Naive thymus-derived CD8-positive, alpha-beta T cell (primary cell): ENCODE measurements around the gene ATOX1. TPM values are rescaled to one million over a fixed set of nuclear protein-coding genes. Genes with fewer than 3 reads are reported as not detected.
A peak's percentile ranks its signal among the peaks of the same experiment; 100 is the strongest.
"Not testable (repeated sequence)": the region's sequence is repeated elsewhere in the genome, so short reads cannot be mapped to it uniquely, and the experiment has no call there.

Experiments
- ATAC-seq, 2 donors: fragments of 150-1000 bp; cut with Tn5 transposase in 1 of 2; sonication (Bioruptor Pico), chemical (Tn5 transposase) in 1 of 2; 1 replicate in 1 of 2; 2 replicates in 1 of 2; pipeline ENCODE4 v1.10.0; 2021; ENCODE audit warnings: mild to moderate bottlenecking in 2 of 2, moderate library complexity in 2 of 2
- POLR2A ChIA-PET: fragments of 350-600 bp; sonication (Branson Sonifier 250); formaldehyde crosslinking; loops from one replicate; lab custom pipeline; 2021; ENCODE audit warnings: antibody characterized with exemption; lab: Charles Lee
- DNase-seq, 10 donors: peaks; one replicate each; pipeline versions ENCODE4 v3.0.0 to v3.0.0-alpha.2; 2020 to 2022
- H3K27ac Mint-ChIP-seq, 10 donors: one replicate each; pipeline ENCODE4 v1.8.0; 2020 to 2022; ENCODE audit warnings: mild to moderate bottlenecking in 10 of 10, mixed read lengths in 10 of 10, moderate library complexity in 4 of 10, inconsistent platforms in 1 of 10
- H3K27me3 Mint-ChIP-seq, 5 donors: one replicate each; pipeline ENCODE4 v1.8.0; 2021 to 2022; ENCODE audit warnings: mixed read lengths in 5 of 5
- H3K36me3 Mint-ChIP-seq, 3 donors: one replicate each; pipeline ENCODE4 v1.8.0; 2020 to 2022; ENCODE audit warnings: mixed read lengths in 3 of 3, mild to moderate bottlenecking in 2 of 3, inconsistent platforms in 1 of 3
- H3K4me1 Mint-ChIP-seq, 4 donors: one replicate each; pipeline ENCODE4 v1.8.0; 2021 to 2022; ENCODE audit warnings: mixed read lengths in 4 of 4
- H3K4me3 Mint-ChIP-seq, 10 donors: one replicate each; pipeline ENCODE4 v1.8.0; 2020 to 2022; ENCODE audit warnings: mild to moderate bottlenecking in 10 of 10, mixed read lengths in 10 of 10, moderate library complexity in 6 of 10, inconsistent platforms in 1 of 10
- H3K9me3 Mint-ChIP-seq, 9 donors: one replicate each; pipeline ENCODE4 v1.8.0; 2020 to 2022; ENCODE audit warnings: mixed read lengths in 9 of 9, mild to moderate bottlenecking in 3 of 9, inconsistent platforms in 1 of 9, moderate library complexity in 1 of 9
- polyA plus RNA-seq, 3 donors: library from polyadenylated mRNA; unstranded; fragments of 300-500 nt; fragmentation: Illumina TruSeq; gene quantifications; one replicate each; pipeline ENCODE4 v1.2.3, GENCODE V29; 2021
- total RNA-seq, 8 experiments: library from RNA in 2 of 8; stranded (reverse) in 2 of 8; gene quantifications; one replicate each; pipeline ENCODE4 v1.2.3 and lab custom pipeline; 2021 to 2026

The ATOX1 gene
- total and polyA plus RNA-seq, 5 experiments from 2014 or later = 26.8 to 58.7 (median 50.9) TPM

GRCh38 chr5:151706906-151707305 lies 51.5 kb downstream of the ATOX1 start:
- Mint-ChIP-seq H3K9me3 (peaks cover 0 to 8% (median 0%) of the 10 kb centered on the region in 9 donors), H3K4me3 (no peak overlapping the region), H3K36me3 (no peaks in the 10 kb centered on the region), H3K4me1 (peaks cover 0 to 3% (median 0%) of the 10 kb centered on the region in 4 donors), H3K27ac (no peak overlapping the region), H3K27me3 (peaks cover 0 to 3% (median under 1%) of the 10 kb centered on the region in 5 donors)
- DNase-seq (no peak), ATAC-seq (no peak)
- POLR2A ChIA-PET = interaction anchor here (0.5 kb wide), 1 partner anchor 319 kb away, joined by 4 read pairs; no protein-coding TSS in a partner anchor

- H3K4me1 Mint-ChIP-seq = no peaks in the 10 kb centered on the region
- POLR2A ChIA-PET = no interaction called here
- H3K4me3 Mint-ChIP-seq = no peak overlapping the region
- H3K27me3 Mint-ChIP-seq = no peaks in the 10 kb centered on the region
- no peaks in the 10 kb centered on the region for H3K36me3 Mint-ChIP-seq
- peaks cover 0 to under 1% (median 0%) of the 10 kb centered on the region in 9 donors for H3K9me3 Mint-ChIP-seq
- ATAC-seq (no peak), DNase-seq (no peak)
- H3K27ac Mint-ChIP-seq = no peak overlapping the region
Observed at GRCh38 chr5:151703780-151704179, 54.7 kb downstream of the ATOX1 start.

- Mint-ChIP-seq H3K4me1 (no peaks in the 10 kb centered on the region), H3K9me3 (no peaks in the 10 kb centered on the region), H3K27ac (no peak overlapping the region), H3K36me3 (no peaks in the 10 kb centered on the region), H3K4me3 (no peak overlapping the region), H3K27me3 (no peaks in the 10 kb centered on the region)
- ATAC-seq (no peak), DNase-seq (no peak)
- POLR2A ChIA-PET = no interaction called here
Observed at GRCh38 chr5:151703227-151703626, 55.2 kb downstream of the ATOX1 start.

- no peaks in the 10 kb centered on the region for H3K9me3 Mint-ChIP-seq
- H3K4me3 Mint-ChIP-seq = no peak overlapping the region
Observed at GRCh38 chr5:151700820-151701219, 57.6 kb downstream of the ATOX1 start.

GRCh38 chr5:151700296-151700695 lies 58.1 kb downstream of the ATOX1 start:
- POLR2A ChIA-PET = no interaction called here
- Mint-ChIP-seq H3K4me1 (no peaks in the 10 kb centered on the region), H3K9me3 (no peaks in the 10 kb centered on the region), H3K4me3 (no peak overlapping the region), H3K27me3 (peaks cover 0 to 6% (median 0%) of the 10 kb centered on the region in 5 donors), H3K27ac (no peak overlapping the region), H3K36me3 (no peaks in the 10 kb centered on the region)
- ATAC-seq (no peak), DNase-seq (no peak)

More at GRCh38 chr5:151700820-151701219, 57.6 kb downstream of the ATOX1 start:
- Mint-ChIP-seq H3K27ac (no peak overlapping the region), H3K4me1 (no peaks in the 10 kb centered on the region), H3K36me3 (no peaks in the 10 kb centered on the region), H3K27me3 (peaks cover 0 to 6% (median 0%) of the 10 kb centered on the region in 5 donors)
- POLR2A ChIA-PET = no interaction called here
- DNase-seq (no peak), ATAC-seq (no peak)

GRCh38 chr5:151699071-151699901 lies 59.1 kb downstream of the ATOX1 start:
- Mint-ChIP-seq H3K36me3 (no peaks in the 10 kb centered on the region), H3K9me3 (no peaks in the 10 kb centered on the region), H3K27me3 (peaks cover 0 to 6% (median 0%) of the 10 kb centered on the region in 5 donors), H3K4me1 (no peaks in the 10 kb centered on the region), H3K4me3 (no peak overlapping the region), H3K27ac (peak overlapping the region in 2 of 10 donors; percentile 10 to 21)
- DNase-seq (no peak), ATAC-seq (no peak)
- POLR2A ChIA-PET = no interaction called here

- H3K27ac Mint-ChIP-seq, H3K9me3 Mint-ChIP-seq, ATAC-seq, H3K36me3 Mint-ChIP-seq, H3K4me1 Mint-ChIP-seq, H3K27me3 Mint-ChIP-seq, POLR2A ChIA-PET, H3K4me3 Mint-ChIP-seq, DNase-seq: not testable (repeated sequence)
Observed at GRCh38 chr5:151698081-151698480, 60.4 kb downstream of the ATOX1 start.

GRCh38 chr5:151697452-151697851 lies 61.0 kb downstream of the ATOX1 start:
- DNase-seq (no peak), ATAC-seq (no peak)
- POLR2A ChIA-PET = no interaction called here
- Mint-ChIP-seq H3K27me3 (peaks cover 0 to 6% (median 0%) of the 10 kb centered on the region in 5 donors), H3K4me1 (no peaks in the 10 kb centered on the region), H3K27ac (no peak overlapping the region), H3K36me3 (no peaks in the 10 kb centered on the region), H3K9me3 (no peaks in the 10 kb centered on the region), H3K4me3 (no peak overlapping the region)

GRCh38 chr5:151696470-151697061 lies 61.9 kb downstream of the ATOX1 start:
- no peaks in the 10 kb centered on the region for H3K9me3 Mint-ChIP-seq
- H3K27me3 Mint-ChIP-seq = peaks cover 0 to 8% (median 0%) of the 10 kb centered on the region in 5 donors
- DNase-seq (no peak), ATAC-seq (no peak)
- H3K27ac Mint-ChIP-seq = no peak overlapping the region
- H3K4me1 Mint-ChIP-seq = no peaks in the 10 kb centered on the region
- POLR2A ChIA-PET = no interaction called here
- H3K4me3 Mint-ChIP-seq = no peak overlapping the region
- no peaks in the 10 kb centered on the region for H3K36me3 Mint-ChIP-seq

GRCh38 chr5:151695464-151695863 lies 63.0 kb downstream of the ATOX1 start:
- no peak for DNase-seq
- peaks cover 0 to 8% (median 0%) of the 10 kb centered on the region in 5 donors for H3K27me3 Mint-ChIP-seq
- no peaks in the 10 kb centered on the region for H3K4me1 Mint-ChIP-seq
- no peak overlapping the region for H3K4me3 Mint-ChIP-seq
- POLR2A ChIA-PET = no interaction called here
- no peaks in the 10 kb centered on the region for H3K36me3 Mint-ChIP-seq
- H3K27ac Mint-ChIP-seq = no peak overlapping the region
- no peak for ATAC-seq
- H3K9me3 Mint-ChIP-seq = no peaks in the 10 kb centered on the region

GRCh38 chr5:151694035-151694485 lies 64.4 kb downstream of the ATOX1 start:
- Mint-ChIP-seq H3K27me3 (peaks cover under 1 to 10% (median 4%) of the 10 kb centered on the region in 5 donors), H3K36me3 (no peaks in the 10 kb centered on the region)
- DNase-seq = no peak

More at GRCh38 chr5:151694035-151694485, 64.4 kb downstream of the ATOX1 start:
- Mint-ChIP-seq H3K4me3 (no peak overlapping the region), H3K27ac (no peak overlapping the region), H3K4me1 (no peaks in the 10 kb centered on the region), H3K9me3 (no peaks in the 10 kb centered on the region)
- POLR2A ChIA-PET = interaction anchor here (0.7 kb wide), 1 partner anchor 719 kb away, joined by 6 read pairs; no protein-coding TSS in a partner anchor
- ATAC-seq = no peak
